Measurements from ENCODE around the gene MAPRE3. TPM values are rescaled to one million over a fixed set of nuclear protein-coding genes. Genes with fewer than 3 reads are reported as not detected.

Gene MAPRE3
- total and polyA plus RNA-seq, 9 of the 15 experiments (the other 6 are each of a cell fraction or from before 2014, with no cell fraction given): 0.70 to 43.2 (median 12.6) TPM

GRCh38 chr2:26938399-26939118, 31.9 kb upstream of the MAPRE3 start:
- in situ Hi-C loops (cut with MboI) (no loop called here), intact Hi-C loops (cut with micrococcal nuclease) (no loop called here)
- Histone ChIP-seq H3K27ac (ENCODE audit: extremely low read depth, low read depth, low read length) (no peak overlapping the region), H2AFZ (ENCODE audit: low read depth, low read length) (no peak overlapping the region), H3K9me3 (replicated peaks; ENCODE audit: control insufficient read depth, insufficient read depth, low read depth, low read length) (no peaks in the 10 kb centered on the region), H3K4me3 (no peak overlapping the region), H3K36me3 (ENCODE audit: control insufficient read depth, insufficient read depth, low read length) (no peaks in the 10 kb centered on the region), H3K9me1 (ENCODE audit: control insufficient read depth, insufficient read depth, low read length) (no peaks in the 10 kb centered on the region), H3K27me3 (ENCODE audit: control insufficient read depth in 2 of 2, insufficient read depth in 2 of 2, low read length in 2 of 2) (peaks cover 27 to 33% of the 10 kb centered on the region in 2 experiments; a peak in 4 of 5 replicates), H3K4me2 (ENCODE audit: insufficient read depth, low read length) (no peak overlapping the region), H4K20me1 (replicated peaks; ENCODE audit: control insufficient read depth, insufficient read depth, low read length) (no peaks in the 10 kb centered on the region), H3K9ac (ENCODE audit: insufficient read depth in 1 of 2, low read depth in 2 of 2, low read length in 2 of 2) (no peak overlapping the region), H3K4me1 (replicated peaks in 1 of 2; ENCODE audit: control insufficient read depth in 2 of 2, insufficient read depth in 2 of 2, low read length in 2 of 2) (peaks cover 0 to 10% of the 10 kb centered on the region in 2 experiments; a peak in 2 of 5 replicates), H3K79me2 (ENCODE audit: control insufficient read depth, insufficient read depth, low read length) (no peaks in the 10 kb centered on the region)
- WGBS (ENCODE audit: insufficient coverage, low coverage, missing lambda C conversion rate): 2% methylated on average over 9 of the region's 10 CpGs
- CTCF ChIA-PET (ENCODE audit: low intra/inter-chr PET ratio): no interaction called here
- FAIRE-seq (peak; percentile 89), DNase-seq (ENCODE audit: extremely low read depth in 1 of 4, low spot score in 3 of 4) (peak; percentile 32 to 73 (median 51)), ATAC-seq (peak; percentile 76)
- BruUV-seq (replicated peaks): no TSS peak
- POLR2A ChIA-PET: interaction anchor here (0.6 to 1.1 kb wide), 2 partner anchors 69 to 120 kb away, joined by 3 read pairs; no protein-coding TSS in a partner anchor
- TF ChIP-seq ZNF589 (CRISPR knock-in tag; IDR thresholded peaks at IDR 0.05; ENCODE audit: low read depth): 0 out of 2 replicates have a peak, but pooled peaks have one; percentile 33
- TF ChIP-seq ZC3H4 (CRISPR knock-in tag; IDR thresholded peaks at IDR 0.05; ENCODE audit: borderline replicate concordance): no peak
- peak; percentile 27; the same call in 1 of the 2 replicates for TF ChIP-seq NCOR1 (IDR thresholded peaks at IDR 0.05)
- TF ChIP-seq RNF2 (IDR thresholded peaks at IDR 0.05): no peak
- TF ChIP-seq TCF3 (CRISPR knock-in tag; IDR thresholded peaks at IDR 0.05): peak; percentile 38; the same call in 1 of the 2 replicates
- no peak for TF ChIP-seq ERF (CRISPR knock-in tag; IDR thresholded peaks at IDR 0.05)
- no peak for TF ChIP-seq CEBPB (tag; IDR thresholded peaks at IDR 0.05)
- TF ChIP-seq SMARCA4 (IDR thresholded peaks at IDR 0.05): peak; percentile 32; the same call in 1 of the 2 replicates
- TF ChIP-seq MEIS2 (IDR thresholded peaks at IDR 0.05; ENCODE audit: partially characterized antibody): peak; percentile 28
- TF ChIP-seq MTA3 (IDR thresholded peaks at IDR 0.05; ENCODE audit: borderline replicate concordance): 0 out of 2 replicates have a peak, but pooled peaks have one; percentile 20
- peak; percentile 77 for TF ChIP-seq FOSL1 (tag; conservative IDR thresholded peaks at IDR 0.05)
- TF ChIP-seq RREB1 (CRISPR knock-in tag; IDR thresholded peaks at IDR 0.05): 0 out of 2 replicates have a peak, but pooled peaks have one; percentile 78
- peak; percentile 28; the same call in 1 of the 2 replicates for TF ChIP-seq TEAD4 (IDR thresholded peaks at IDR 0.05; ENCODE audit: low read length)
- TF ChIP-seq TEAD4 (CRISPR knock-in tag; IDR thresholded peaks at IDR 0.05; ENCODE audit: borderline replicate concordance): no peak
- peak; percentile 46 for TF ChIP-seq ARID1B (IDR thresholded peaks at IDR 0.05)
- TF ChIP-seq HDAC6 (IDR thresholded peaks at IDR 0.05; ENCODE audit: low read depth, low read length): no peak
- no peak for TF ChIP-seq TBP (optimal IDR thresholded peaks at IDR 0.05; ENCODE audit: low read depth, low read length)
- no peak for TF ChIP-seq TSC22D4 (tag; IDR thresholded peaks at IDR 0.05)

Data from K562 (cell line).